Measurements from ENCODE around the gene MICA.
"Not testable (repeated sequence)": the region's sequence is repeated elsewhere in the genome, so short reads cannot be mapped to it uniquely, and the experiment has no call there.

Gene MICA

GRCh38 chr6:31407699-31408098 lies 4.3 kb downstream of the MICA start:
- Histone ChIP-seq H3K9me2 (ENCODE audit: low read depth, low read length) (no peaks in the 10 kb centered on the region), H3K27ac (ENCODE audit: low read depth, low read length, poor library complexity, severe bottlenecking) (no peak overlapping the region), H3K79me2 (ENCODE audit: insufficient read depth, low read length) (no peaks in the 10 kb centered on the region), H4K20me1 (ENCODE audit: insufficient read depth, low read length) (no peaks in the 10 kb centered on the region), H3K9me3 (ENCODE audit: low read length) (no peaks in the 10 kb centered on the region), H3K4me3 (ENCODE audit: low read depth, low read length, poor library complexity, severe bottlenecking) (no peak overlapping the region), H3K4me2 (ENCODE audit: low read length) (no peak overlapping the region), H3F3A (ENCODE audit: insufficient read depth, low read length) (no peaks in the 10 kb centered on the region), H3K4me1 (ENCODE audit: insufficient read depth, low read length, severe bottlenecking) (peaks cover 13% of the 10 kb centered on the region), H3K27me3 (ENCODE audit: insufficient read depth, low read length) (no peaks in the 10 kb centered on the region), H3K36me3 (ENCODE audit: insufficient read depth, low read length) (no peaks in the 10 kb centered on the region; the same call in 1 of the 2 replicates), H3K9ac (ENCODE audit: low read length) (no peak overlapping the region), H2AFZ (ENCODE audit: low read length) (no peak overlapping the region)
- no peak for TF ChIP-seq CTCF (IDR thresholded peaks at IDR 0.05; ENCODE audit: low read length)
- TF ChIP-seq EZH2 (IDR thresholded peaks at IDR 0.05; ENCODE audit: borderline replicate concordance, low read length), result no peak

- Histone ChIP-seq H3K4me1 (ENCODE audit: insufficient read depth, low read length, severe bottlenecking) (no peaks in the 10 kb centered on the region), H3K4me2 (ENCODE audit: low read length) (no peak overlapping the region), H3K4me3 (ENCODE audit: low read depth, low read length, poor library complexity, severe bottlenecking) (no peak overlapping the region), H3K9me2 (ENCODE audit: low read depth, low read length) (no peaks in the 10 kb centered on the region), H3K36me3 (ENCODE audit: insufficient read depth, low read length) (no peaks in the 10 kb centered on the region; the same call in 1 of the 2 replicates), H3K27me3 (ENCODE audit: insufficient read depth, low read length) (no peaks in the 10 kb centered on the region), H3K9ac (ENCODE audit: low read length) (no peak overlapping the region), H3K27ac (ENCODE audit: low read depth, low read length, poor library complexity, severe bottlenecking) (no peak overlapping the region), H3F3A (ENCODE audit: insufficient read depth, low read length) (no peaks in the 10 kb centered on the region), H3K9me3 (ENCODE audit: low read length) (no peaks in the 10 kb centered on the region), H3K79me2 (ENCODE audit: insufficient read depth, low read length) (no peaks in the 10 kb centered on the region), H4K20me1 (ENCODE audit: insufficient read depth, low read length) (no peaks in the 10 kb centered on the region), H2AFZ (ENCODE audit: low read length) (no peak overlapping the region)
- TF ChIP-seq EZH2 (IDR thresholded peaks at IDR 0.05; ENCODE audit: borderline replicate concordance, low read length) (no peak), CTCF (IDR thresholded peaks at IDR 0.05; ENCODE audit: low read length) (no peak)
These were observed 9.1 kb downstream of the MICA start for GRCh38 chr6:31412506-31412905.

- H3K4me2 ChIP-seq (ENCODE audit: low read length); H3K36me3 ChIP-seq (ENCODE audit: insufficient read depth, low read length); H3K4me1 ChIP-seq (ENCODE audit: insufficient read depth, low read length, severe bottlenecking); H3K9me2 ChIP-seq (ENCODE audit: low read depth, low read length); H3K4me3 ChIP-seq (ENCODE audit: low read depth, low read length, poor library complexity, severe bottlenecking); H3K9ac ChIP-seq (ENCODE audit: low read length); H3K27me3 ChIP-seq (ENCODE audit: insufficient read depth, low read length); H3K79me2 ChIP-seq (ENCODE audit: insufficient read depth, low read length); H3K27ac ChIP-seq (ENCODE audit: low read depth, low read length, poor library complexity, severe bottlenecking); H3K9me3 ChIP-seq (ENCODE audit: low read length); H3F3A ChIP-seq (ENCODE audit: insufficient read depth, low read length); H2AFZ ChIP-seq (ENCODE audit: low read length); H4K20me1 ChIP-seq (ENCODE audit: insufficient read depth, low read length): not testable (repeated sequence)
These were observed 10.9 kb downstream of the MICA start for GRCh38 chr6:31414148-31414770.

- Histone ChIP-seq H3K4me1 (ENCODE audit: insufficient read depth, low read length, severe bottlenecking) (no peaks in the 10 kb centered on the region), H3F3A (ENCODE audit: insufficient read depth, low read length) (no peaks in the 10 kb centered on the region), H3K36me3 (ENCODE audit: insufficient read depth, low read length) (no peaks in the 10 kb centered on the region), H3K4me2 (ENCODE audit: low read length) (no peak overlapping the region), H3K4me3 (ENCODE audit: low read depth, low read length, poor library complexity, severe bottlenecking) (no peak overlapping the region), H3K9me3 (ENCODE audit: low read length) (no peaks in the 10 kb centered on the region), H3K9ac (ENCODE audit: low read length) (no peak overlapping the region), H4K20me1 (ENCODE audit: insufficient read depth, low read length) (no peaks in the 10 kb centered on the region), H3K27me3 (ENCODE audit: insufficient read depth, low read length) (no peaks in the 10 kb centered on the region), H2AFZ (ENCODE audit: low read length) (no peak overlapping the region), H3K79me2 (ENCODE audit: insufficient read depth, low read length) (no peaks in the 10 kb centered on the region), H3K27ac (ENCODE audit: low read depth, low read length, poor library complexity, severe bottlenecking) (no peak overlapping the region), H3K9me2 (ENCODE audit: low read depth, low read length) (no peaks in the 10 kb centered on the region)
- TF ChIP-seq CTCF (IDR thresholded peaks at IDR 0.05; ENCODE audit: low read length) (no peak), EZH2 (IDR thresholded peaks at IDR 0.05; ENCODE audit: borderline replicate concordance, low read length) (no peak)
These were observed 11.4 kb downstream of the MICA start for GRCh38 chr6:31414771-31415265.

Data from OCI-LY1 (cell line).